CD14-positive monocyte (primary cell): Measurements from ENCODE around the gene KCNJ16. TPM values are rescaled to one million over a fixed set of nuclear protein-coding genes. Genes with fewer than 3 reads are reported as not detected.

Experiments
- DNase-seq, 3 donors: peaks; one replicate each; pipeline ENCODE4 v3.0.0-alpha.2; 2011 to 2022
- H2AFZ ChIP-seq: 2 replicates; pipeline ENCODE4 v1.6.0; 2012; ENCODE audit warnings: mild to moderate bottlenecking, low read depth, low read length, inconsistent platforms; ENCODE audit not compliant: insufficient read depth, poor library complexity, severe bottlenecking
- H3K27ac ChIP-seq, 2 donors: 1 replicate in 1 of 2; 2 replicates in 1 of 2; pipeline ENCODE4 v1.5.1; 2012 to 2013; ENCODE audit warnings: low read length in 2 of 2, control low read depth in 1 of 2, inconsistent platforms in 1 of 2, low read depth in 1 of 2, mild to moderate bottlenecking in 1 of 2
- H3K27me3 ChIP-seq, 2 donors: one replicate each; pipeline versions ENCODE4 v1.6.0 to v1.6.1; 2011 to 2013; ENCODE audit warnings: low read length in 2 of 2; ENCODE audit not compliant: control insufficient read depth in 2 of 2, insufficient read depth in 2 of 2
- H3K36me3 ChIP-seq, 2 donors: replicated peaks in 1 of 2; 1 replicate in 1 of 2; 2 replicates in 1 of 2; pipeline versions ENCODE4 v1.5.1 to v1.6.1; 2012 to 2013; ENCODE audit warnings: low read length in 2 of 2, control low read depth in 1 of 2, inconsistent platforms in 1 of 2, mild to moderate bottlenecking in 1 of 2; ENCODE audit not compliant: insufficient read depth in 2 of 2, control insufficient read depth in 1 of 2
- H3K4me1 ChIP-seq, 2 donors: 1 replicate in 1 of 2; 2 replicates in 1 of 2; pipeline versions ENCODE4 v1.5.1 to v1.6.1; 2012 to 2013; ENCODE audit warnings: low read length in 2 of 2, control low read depth in 1 of 2, inconsistent platforms in 1 of 2, mild to moderate bottlenecking in 1 of 2, moderate library complexity in 1 of 2; ENCODE audit not compliant: insufficient read depth in 2 of 2, control insufficient read depth in 1 of 2
- H3K4me2 ChIP-seq: replicated peaks from 2 replicates; pipeline ENCODE3; 2012; ENCODE audit warnings: low read length, moderate library complexity, mild to moderate bottlenecking; ENCODE audit not compliant: poor library complexity, severe bottlenecking; ENCODE audit errors: extremely low read depth
- H3K4me3 ChIP-seq, 3 experiments: fragments of 200-600 bp in 1 of 3; sonication (generic) in 1 of 3; replicated peaks in 1 of 3; 1 replicate in 2 of 3; 2 replicates in 1 of 3; pipeline ENCODE4 v1.5.1; 2011 to 2013; ENCODE audit warnings: low read length in 3 of 3, mild to moderate bottlenecking in 3 of 3, control low read depth in 2 of 3, low read depth in 2 of 3, inconsistent platforms in 1 of 3, moderate library complexity in 1 of 3
- H3K79me2 ChIP-seq: 2 replicates; pipeline ENCODE4 v1.6.0; 2012; ENCODE audit warnings: mild to moderate bottlenecking, control low read depth, inconsistent platforms, low read length, moderate library complexity; ENCODE audit not compliant: insufficient read depth
- H3K9ac ChIP-seq: 2 replicates; pipeline ENCODE4 v1.6.0; 2017; ENCODE audit warnings: low read length, mild to moderate bottlenecking; ENCODE audit not compliant: insufficient read depth, poor library complexity, severe bottlenecking
- H3K9me3 ChIP-seq, 2 donors: replicated peaks in 1 of 2; 1 replicate in 1 of 2; 2 replicates in 1 of 2; pipeline versions ENCODE4 v1.5.1 to v1.6.1; 2012 to 2013; ENCODE audit warnings: low read length in 2 of 2, control low read depth in 1 of 2; ENCODE audit not compliant: control insufficient read depth in 1 of 2, insufficient read depth in 1 of 2
- H4K20me1 ChIP-seq: 2 replicates; pipeline ENCODE4 v1.6.0; 2012; ENCODE audit warnings: mild to moderate bottlenecking, low read length, control low read depth, moderate library complexity; ENCODE audit not compliant: insufficient read depth
- H3K27ac Mint-ChIP-seq, 7 donors: one replicate each; pipeline ENCODE4 v1.8.0; 2020; ENCODE audit warnings: mild to moderate bottlenecking in 7 of 7, mixed read lengths in 7 of 7, moderate library complexity in 6 of 7, inconsistent platforms in 2 of 7
- H3K27me3 Mint-ChIP-seq, 3 donors: one replicate each; pipeline ENCODE4 v1.8.0; 2021 to 2022; ENCODE audit warnings: low read depth in 3 of 3, mild to moderate bottlenecking in 3 of 3, mixed read lengths in 3 of 3, moderate library complexity in 3 of 3, inconsistent platforms in 1 of 3
- H3K36me3 Mint-ChIP-seq, 2 donors: one replicate each; pipeline ENCODE4 v1.8.0; 2020; ENCODE audit warnings: mixed read lengths in 2 of 2, inconsistent platforms in 1 of 2, mild to moderate bottlenecking in 1 of 2
- H3K4me1 Mint-ChIP-seq: one replicate; pipeline ENCODE4 v1.8.0; 2020; ENCODE audit warnings: mild to moderate bottlenecking, mixed read lengths
- H3K4me3 Mint-ChIP-seq, 2 donors: one replicate each; pipeline ENCODE4 v1.8.0; 2020; ENCODE audit warnings: mild to moderate bottlenecking in 2 of 2, mixed read lengths in 2 of 2, moderate library complexity in 1 of 2
- H3K9me3 Mint-ChIP-seq, 7 donors: one replicate each; pipeline ENCODE4 v1.8.0; 2020 to 2022; ENCODE audit warnings: mixed read lengths in 7 of 7, mild to moderate bottlenecking in 6 of 7, moderate library complexity in 6 of 7, inconsistent platforms in 2 of 7
- CTCF ChIP-seq: fragments of 200-600 bp; IDR thresholded peaks from one replicate; pipeline ENCODE4 v1.8.0; 2022; ENCODE audit warnings: antibody characterized with exemption, mild to moderate bottlenecking
- WGBS: methylation state at CpG from one replicate; pipeline ENCODE4 v1.1.5; 2013; ENCODE audit warnings: missing lambda C conversion rate; ENCODE audit not compliant: insufficient coverage; 5-methylcytosine and 5-hydroxymethylcytosine counted together
- intact Hi-C, 2 donors: fragments of 100-400 bp; cut with micrococcal nuclease; formaldehyde crosslinking; loops; one replicate each; pipeline versions ENCODE4 v1.15.0 to v1.15.1; 2023
- polyA plus RNA-seq, 3 donors: library from polyadenylated mRNA; depleted of rRNA in 1 of 3; unstranded in 2 of 3; stranded (reverse) in 1 of 3; fragments of 300-500 nt in 2 of 3; fragments of >200 nt in 1 of 3; fragmentation: Illumina TruSeq in 2 of 3; gene quantifications; 1 replicate in 2 of 3; 2 replicates in 1 of 3; pipeline ENCODE4 v1.2.3, GENCODE V29; 2012 to 2021

Gene KCNJ16
- polyA plus RNA-seq, 3 donors, result not detected

GRCh38 chr17:70055000-70055399 is 20.0 kb upstream of the KCNJ16 start:
- Histone ChIP-seq H3K4me2 (no peak overlapping the region), H3K9me3 (no peaks in the 10 kb centered on the region), H3K4me1 (no peaks in the 10 kb centered on the region), H4K20me1 (no peaks in the 10 kb centered on the region), H2AFZ (no peak overlapping the region), H3K36me3 (no peaks in the 10 kb centered on the region), H3K27ac (no peak overlapping the region), H3K79me2 (no peaks in the 10 kb centered on the region), H3K4me3 (no peak overlapping the region), H3K9ac (no peak overlapping the region), H3K27me3 (no peaks in the 10 kb centered on the region)
- no peak overlapping the region for H3K27ac Mint-ChIP-seq
- no peaks in the 10 kb centered on the region for H3K9me3 Mint-ChIP-seq
- no peak for DNase-seq
- H3K36me3 Mint-ChIP-seq, result no peaks in the 10 kb centered on the region
- H3K27me3 Mint-ChIP-seq, result peaks cover 0 to 2% (median 0%) of the 10 kb centered on the region in 3 donors
- TF ChIP-seq CTCF, result no peak
- intact Hi-C loops, result no loop called here
- no peak overlapping the region for H3K4me3 Mint-ChIP-seq
- peaks cover 3% of the 10 kb centered on the region for H3K4me1 Mint-ChIP-seq
- 97% methylated on average over 4 of the region's 4 CpGs for WGBS

DNA sequence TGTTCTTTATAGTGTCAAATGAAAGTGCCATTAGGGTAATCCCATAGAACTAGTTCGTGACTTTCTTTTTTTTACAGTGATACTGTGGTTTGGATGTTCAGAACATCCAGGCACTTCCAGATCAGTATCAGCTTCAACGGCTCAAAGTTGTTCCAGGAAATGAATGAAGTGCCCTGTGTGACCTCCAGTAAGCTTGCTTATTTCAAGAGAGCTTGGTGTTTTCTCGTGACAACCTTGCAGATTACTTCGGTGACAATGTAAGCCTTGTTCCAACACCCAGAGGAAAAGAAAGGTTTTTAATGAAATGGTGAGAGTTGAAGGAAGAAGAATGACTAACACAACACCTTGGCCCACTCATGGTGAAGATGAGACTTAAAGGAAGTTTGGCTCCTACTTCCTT is 16.0 kb upstream of the KCNJ16 start:
- Histone ChIP-seq H3K9ac (no peak overlapping the region), H3K36me3 (no peaks in the 10 kb centered on the region), H3K4me2 (no peak overlapping the region), H3K27ac (no peak overlapping the region), H3K79me2 (no peaks in the 10 kb centered on the region), H3K9me3 (no peaks in the 10 kb centered on the region), H3K4me1 (no peaks in the 10 kb centered on the region), H4K20me1 (no peaks in the 10 kb centered on the region), H3K4me3 (no peak overlapping the region), H2AFZ (no peak overlapping the region), H3K27me3 (no peaks in the 10 kb centered on the region)
- intact Hi-C loops, result no loop called here
- H3K36me3 Mint-ChIP-seq, result no peaks in the 10 kb centered on the region
- H3K9me3 Mint-ChIP-seq, result no peaks in the 10 kb centered on the region
- peaks cover 0 to 4% (median 2%) of the 10 kb centered on the region in 3 donors for H3K27me3 Mint-ChIP-seq
- DNase-seq, result no peak
- no peak overlapping the region for H3K27ac Mint-ChIP-seq
- 50% methylated on average over 3 of the region's 4 CpGs for WGBS
- H3K4me3 Mint-ChIP-seq, result no peak overlapping the region
- no peak for TF ChIP-seq CTCF
- H3K4me1 Mint-ChIP-seq, result no peaks in the 10 kb centered on the region
